ENCODE measurements around the gene ADCY2. TPM values are rescaled to one million over a fixed set of nuclear protein-coding genes. Genes with fewer than 3 reads are reported as not detected.

Gene ADCY2
- total RNA-seq, 2 experiments from 2014 or later = not detected

DNA sequence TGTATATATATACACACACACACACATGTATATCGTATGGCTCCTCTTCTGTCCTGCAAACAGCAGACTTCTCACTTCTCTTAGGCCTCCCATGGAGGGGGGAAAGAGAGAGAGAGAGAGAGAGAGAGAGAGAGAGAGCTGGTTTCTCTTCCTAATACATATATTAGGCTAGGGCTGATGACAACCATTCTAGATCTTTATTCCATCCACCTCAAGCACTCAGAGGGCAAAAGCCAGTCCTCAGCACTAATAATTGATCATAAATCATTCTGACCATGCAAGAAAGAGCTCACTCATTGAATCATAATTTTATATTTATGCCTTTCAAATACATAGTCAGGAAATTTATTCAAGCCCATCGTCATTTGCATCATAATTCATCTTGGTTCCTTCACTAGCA, 408.0 kb downstream of the ADCY2 start:
- CTCF ChIA-PET = interaction anchor here (1.0 kb wide), 1 partner anchor 48 kb away, joined by 3 read pairs; no protein-coding TSS in a partner anchor
- DNase-seq = no peak
- H3K4me1 Mint-ChIP-seq (ENCODE audit: low read depth) = no peaks in the 10 kb centered on the region
- H3K27me3 Mint-ChIP-seq (ENCODE audit: low read depth) = peaks cover 9% of the 10 kb centered on the region
- H3K36me3 Mint-ChIP-seq (ENCODE audit: low read depth) = no peaks in the 10 kb centered on the region
- intact Hi-C loops (cut with micrococcal nuclease) = no loop called here
- no peaks in the 10 kb centered on the region for H3K9me3 Mint-ChIP-seq
- H3K27ac Mint-ChIP-seq = no peak overlapping the region
- H3K4me3 Mint-ChIP-seq = no peak overlapping the region

DNA sequence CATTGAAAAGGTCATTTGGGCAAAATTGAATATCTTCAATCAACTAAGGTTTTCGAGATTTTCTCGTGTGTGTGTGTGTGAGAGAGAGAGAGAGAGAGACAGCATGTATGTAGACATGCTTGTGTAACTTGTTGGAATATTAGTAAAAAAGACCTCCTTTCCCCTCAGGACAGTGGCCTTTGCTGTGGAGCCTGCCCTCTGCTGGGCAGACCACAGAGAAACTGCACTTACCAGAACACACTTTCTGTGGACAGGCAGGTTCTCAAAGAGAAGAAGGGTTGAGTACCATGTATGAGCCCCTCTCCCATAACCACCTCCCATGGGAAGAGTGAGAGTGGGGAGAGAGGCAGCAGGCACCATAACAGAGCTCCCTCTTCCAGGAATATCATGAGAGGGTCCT, 409.4 kb downstream of the ADCY2 start:
- peaks cover 10% of the 10 kb centered on the region for H3K27me3 Mint-ChIP-seq (ENCODE audit: low read depth)
- H3K4me1 Mint-ChIP-seq (ENCODE audit: low read depth) = no peaks in the 10 kb centered on the region
- H3K9me3 Mint-ChIP-seq = no peaks in the 10 kb centered on the region
- intact Hi-C loops (cut with micrococcal nuclease) = no loop called here
- no peaks in the 10 kb centered on the region for H3K36me3 Mint-ChIP-seq (ENCODE audit: low read depth)
- no peak overlapping the region for H3K27ac Mint-ChIP-seq
- no peak for DNase-seq
- no peak overlapping the region for H3K4me3 Mint-ChIP-seq
- CTCF ChIA-PET = no interaction called here

DNA sequence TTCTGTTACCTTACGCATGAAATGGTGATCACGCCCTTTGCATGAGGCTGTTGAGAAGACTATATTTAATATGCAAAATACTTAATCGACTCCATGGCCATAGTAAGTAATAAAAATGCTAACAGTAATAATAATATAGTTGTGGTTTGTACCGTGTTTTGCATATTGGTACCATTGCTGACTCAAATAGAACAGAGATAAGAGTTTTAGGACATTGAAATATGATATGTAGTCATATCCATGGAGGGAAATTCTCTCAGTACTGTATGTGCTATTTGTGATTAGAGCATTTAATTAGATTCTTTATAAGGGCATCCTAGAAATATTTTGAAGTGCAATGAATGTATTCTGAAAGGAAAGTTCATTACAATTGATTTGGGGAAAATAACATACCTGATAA, 413.1 kb downstream of the ADCY2 start:
- no peaks in the 10 kb centered on the region for H3K4me1 Mint-ChIP-seq (ENCODE audit: low read depth)
- H3K36me3 Mint-ChIP-seq (ENCODE audit: low read depth) = no peaks in the 10 kb centered on the region
- CTCF ChIA-PET = no interaction called here
- H3K27ac Mint-ChIP-seq = no peak overlapping the region
- no peak overlapping the region for H3K4me3 Mint-ChIP-seq
- DNase-seq = no peak
- intact Hi-C loops (cut with micrococcal nuclease) = no loop called here
- H3K9me3 Mint-ChIP-seq = no peaks in the 10 kb centered on the region
- peaks cover 34% of the 10 kb centered on the region for H3K27me3 Mint-ChIP-seq (ENCODE audit: low read depth)

DNA sequence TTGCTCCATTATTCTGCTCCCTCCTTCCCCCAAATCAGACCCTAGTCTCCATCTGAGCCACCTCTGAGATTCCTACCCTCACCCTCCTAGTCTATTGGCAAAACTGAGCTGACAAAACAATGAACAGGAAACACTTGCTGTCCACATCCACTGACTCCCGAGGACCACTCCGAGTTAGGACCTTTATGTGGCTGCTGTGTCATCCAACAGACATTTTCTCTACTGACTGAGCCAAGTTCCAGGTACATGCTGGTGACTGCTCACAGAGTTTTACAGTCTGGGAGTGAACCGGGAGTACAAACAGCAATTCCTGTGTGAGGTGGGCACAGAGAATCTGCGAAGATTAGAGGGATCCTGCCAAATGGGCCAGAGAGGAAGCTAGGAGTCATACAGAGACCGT, 415.8 kb downstream of the ADCY2 start:
- Mint-ChIP-seq H3K9me3 (no peaks in the 10 kb centered on the region), H3K27ac (no peak overlapping the region), H3K27me3 (ENCODE audit: low read depth) (peaks cover 47% of the 10 kb centered on the region), H3K4me1 (ENCODE audit: low read depth) (peaks cover 4% of the 10 kb centered on the region), H3K36me3 (ENCODE audit: low read depth) (no peaks in the 10 kb centered on the region), H3K4me3 (no peak overlapping the region)
- no peak for DNase-seq
- intact Hi-C loops (cut with micrococcal nuclease) = no loop called here
- CTCF ChIA-PET = no interaction called here

DNA sequence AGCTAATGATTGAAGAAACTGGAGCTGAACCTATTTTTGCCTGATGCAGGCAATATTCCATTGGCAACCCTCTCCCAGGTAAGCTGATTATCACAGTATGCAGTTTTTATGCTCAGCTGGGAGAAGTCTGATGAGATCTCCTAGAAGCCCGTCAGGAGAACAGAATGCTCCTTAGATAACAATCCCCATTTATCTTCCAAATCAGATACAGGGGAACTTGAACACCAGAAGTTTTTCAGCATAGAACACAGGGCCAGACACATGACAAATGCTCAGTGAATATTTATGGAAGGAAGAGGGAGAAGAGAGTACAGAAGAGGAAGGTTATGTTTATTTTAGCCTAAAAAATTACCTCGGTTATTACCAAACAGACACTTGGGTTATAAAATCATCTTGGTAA, 417.1 kb downstream of the ADCY2 start:
- H3K4me1 Mint-ChIP-seq (ENCODE audit: low read depth) = peaks cover 4% of the 10 kb centered on the region
- no peak overlapping the region for H3K4me3 Mint-ChIP-seq
- no peak for DNase-seq
- H3K9me3 Mint-ChIP-seq = no peaks in the 10 kb centered on the region
- no peak overlapping the region for H3K27ac Mint-ChIP-seq
- H3K27me3 Mint-ChIP-seq (ENCODE audit: low read depth) = peaks cover 48% of the 10 kb centered on the region
- CTCF ChIA-PET = interaction anchor here (1.1 kb wide), 1 partner anchor 265 kb away, joined by 3 read pairs; no protein-coding TSS in a partner anchor
- H3K36me3 Mint-ChIP-seq (ENCODE audit: low read depth) = no peaks in the 10 kb centered on the region
- intact Hi-C loops (cut with micrococcal nuclease) = no loop called here

DNA sequence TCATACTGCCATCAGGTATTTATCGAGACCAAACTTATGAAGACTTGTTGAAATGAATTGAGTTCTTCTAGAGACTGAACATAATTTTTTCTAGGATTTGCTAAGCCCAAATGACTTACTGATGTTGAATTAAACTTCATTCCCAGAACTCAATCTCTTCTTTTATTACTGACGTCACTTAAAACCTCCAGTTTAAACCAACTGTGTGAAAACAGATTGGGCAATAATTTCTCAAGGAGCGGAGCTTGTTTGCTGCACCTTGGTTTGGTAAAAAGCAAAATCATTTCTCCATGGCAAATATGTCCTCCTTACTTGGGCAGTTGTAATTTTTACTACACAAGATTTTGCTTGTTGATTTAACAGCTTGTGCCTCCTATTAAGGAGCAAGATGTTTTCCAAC, 417.6 kb downstream of the ADCY2 start:
- CTCF ChIA-PET = interaction anchor here (0.6 to 1.1 kb wide), 4 partner anchors 21 to 1260 kb away, joined by 3 to 4 read pairs (median 3); no protein-coding TSS in a partner anchor
- intact Hi-C loops (cut with micrococcal nuclease) = no loop called here
- DNase-seq = no peak
- H3K36me3 Mint-ChIP-seq (ENCODE audit: low read depth) = no peaks in the 10 kb centered on the region
- H3K4me3 Mint-ChIP-seq = no peak overlapping the region
- no peaks in the 10 kb centered on the region for H3K9me3 Mint-ChIP-seq
- peaks cover 48% of the 10 kb centered on the region for H3K27me3 Mint-ChIP-seq (ENCODE audit: low read depth)
- H3K4me1 Mint-ChIP-seq (ENCODE audit: low read depth) = peaks cover 4% of the 10 kb centered on the region
- H3K27ac Mint-ChIP-seq = no peak overlapping the region

DNA sequence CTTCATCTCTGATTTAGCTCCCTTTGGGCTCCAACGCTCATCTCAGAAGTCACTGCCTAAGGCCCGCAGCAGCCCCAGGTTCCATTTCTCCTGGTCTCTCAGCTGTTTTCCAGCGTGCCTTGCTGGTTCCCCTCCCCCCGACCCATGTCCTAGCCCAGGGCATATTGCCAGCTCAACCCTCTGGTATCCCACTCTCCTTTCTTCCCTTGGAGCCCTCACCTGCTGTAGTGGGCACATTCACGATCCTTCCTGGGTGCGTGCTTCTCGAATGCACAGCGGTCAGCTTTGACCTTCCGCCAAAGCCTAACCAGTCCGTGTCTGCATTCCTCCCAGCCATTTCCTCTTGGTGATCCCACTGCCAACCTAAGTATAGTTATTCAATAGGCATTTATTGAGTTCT, 418.9 kb downstream of the ADCY2 start:
- no peaks in the 10 kb centered on the region for H3K9me3 Mint-ChIP-seq
- H3K4me3 Mint-ChIP-seq = no peak overlapping the region
- H3K27ac Mint-ChIP-seq = no peak overlapping the region
- DNase-seq = no peak
- H3K27me3 Mint-ChIP-seq (ENCODE audit: low read depth) = peaks cover 55% of the 10 kb centered on the region
- peaks cover 4% of the 10 kb centered on the region for H3K4me1 Mint-ChIP-seq (ENCODE audit: low read depth)
- intact Hi-C loops (cut with micrococcal nuclease) = loop anchor here (5.0 kb wide), 2 partner anchors 63 to 553 kb away; no protein-coding TSS in a partner anchor
- CTCF ChIA-PET = interaction anchor here (1.3 kb wide), 1 partner anchor 18 kb away, joined by 4 read pairs; no protein-coding TSS in a partner anchor
- H3K36me3 Mint-ChIP-seq (ENCODE audit: low read depth) = no peaks in the 10 kb centered on the region

DNA sequence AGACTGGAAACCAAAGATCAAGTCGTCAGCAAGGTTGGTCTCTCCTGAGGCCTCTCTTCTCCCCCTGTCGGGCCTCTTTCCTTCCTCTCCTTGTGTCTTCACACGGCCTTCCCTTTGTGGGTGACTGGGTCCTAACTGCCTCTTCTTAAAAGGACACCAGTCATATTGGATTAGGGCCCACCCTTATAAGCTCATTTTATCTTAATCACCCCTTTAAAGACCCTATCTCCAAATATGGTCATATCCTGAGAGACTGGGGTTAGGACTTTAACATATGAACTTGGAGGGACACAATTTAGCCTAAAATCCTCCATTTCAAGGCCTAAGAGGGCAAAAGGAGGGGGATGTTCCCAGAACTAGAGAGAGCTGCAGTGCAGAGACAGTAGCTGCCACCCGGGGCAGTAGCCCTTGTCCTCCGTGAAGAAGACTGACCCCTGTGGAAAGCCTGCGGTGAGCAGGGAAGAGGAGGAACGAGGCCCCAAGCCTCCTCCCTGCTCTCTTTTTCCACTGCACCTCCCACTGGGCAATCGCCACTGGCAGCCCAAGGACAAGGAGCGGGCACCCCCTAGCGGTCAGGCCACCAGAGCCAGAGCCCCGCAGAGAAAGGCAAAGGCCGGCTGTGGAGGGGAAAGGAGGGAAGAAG, 420.1 kb downstream of the ADCY2 start:
- Mint-ChIP-seq H3K4me1 (ENCODE audit: low read depth) (peaks cover 4% of the 10 kb centered on the region), H3K36me3 (ENCODE audit: low read depth) (no peaks in the 10 kb centered on the region), H3K27me3 (ENCODE audit: low read depth) (peaks cover 49% of the 10 kb centered on the region), H3K4me3 (no peak overlapping the region), H3K27ac (no peak overlapping the region), H3K9me3 (no peaks in the 10 kb centered on the region)
- DNase-seq = peak; percentile 75
- CTCF ChIA-PET = interaction anchor here (0.6 to 1.3 kb wide), 3 partner anchors 19 to 256 kb away, joined by 3 to 4 read pairs (median 3); no protein-coding TSS in a partner anchor
- intact Hi-C loops (cut with micrococcal nuclease) = loop anchor here (1.0 to 5.0 kb wide), 3 partner anchors 64 to 1051 kb away; no protein-coding TSS in a partner anchor

DNA sequence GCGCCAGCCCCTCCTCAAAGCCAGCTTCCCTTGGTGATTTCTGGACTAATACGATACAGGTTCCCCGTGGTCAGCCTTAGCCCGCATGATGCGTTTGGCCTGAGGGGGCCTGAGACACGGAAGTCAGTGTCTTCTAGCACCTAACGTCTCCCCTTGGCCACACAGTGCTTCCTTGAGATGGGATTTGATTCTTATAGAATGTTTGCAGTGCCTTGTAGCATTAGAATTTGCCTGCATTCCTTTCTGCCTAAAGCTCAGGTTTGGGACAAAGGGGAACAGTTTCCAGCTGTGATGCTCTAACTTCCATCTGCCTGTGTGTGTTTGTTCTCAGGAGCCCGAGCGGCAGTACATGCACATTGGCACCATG, 420.6 kb downstream of the ADCY2 start:
- no peak for DNase-seq
- intact Hi-C loops (cut with micrococcal nuclease) = loop anchor here (1.0 to 5.0 kb wide), 3 partner anchors 64 to 1051 kb away; no protein-coding TSS in a partner anchor
- CTCF ChIA-PET = interaction anchor here (0.6 to 1.2 kb wide), 5 partner anchors 11 to 256 kb away, joined by 3 to 4 read pairs (median 3); no protein-coding TSS in a partner anchor
- Mint-ChIP-seq H3K36me3 (ENCODE audit: low read depth) (no peaks in the 10 kb centered on the region), H3K27ac (no peak overlapping the region), H3K9me3 (no peaks in the 10 kb centered on the region), H3K4me3 (no peak overlapping the region), H3K27me3 (ENCODE audit: low read depth) (peaks cover 50% of the 10 kb centered on the region), H3K4me1 (ENCODE audit: low read depth) (peaks cover 4% of the 10 kb centered on the region)

DNA sequence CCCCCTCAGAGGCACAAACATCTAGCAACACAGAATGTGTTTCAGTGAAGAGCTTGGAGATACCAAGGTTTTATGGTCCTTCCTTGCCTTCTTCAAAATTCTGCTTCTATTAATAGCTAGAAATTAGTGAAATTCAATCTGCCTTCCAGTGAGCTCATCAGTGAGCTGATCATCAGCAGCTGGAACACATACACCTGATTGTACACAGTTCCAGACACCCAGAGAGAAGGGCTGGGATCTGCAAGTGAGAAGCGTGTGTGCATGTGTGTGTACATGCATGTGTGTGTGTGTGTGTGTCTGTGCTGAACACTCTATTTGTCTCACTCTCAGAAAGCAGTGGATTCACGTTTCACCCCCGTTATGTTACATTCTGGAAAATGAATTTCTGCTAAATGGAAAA, 426.5 kb downstream of the ADCY2 start:
- H3K4me3 Mint-ChIP-seq = no peak overlapping the region
- H3K4me1 Mint-ChIP-seq (ENCODE audit: low read depth) = no peaks in the 10 kb centered on the region
- no peaks in the 10 kb centered on the region for H3K9me3 Mint-ChIP-seq
- intact Hi-C loops (cut with micrococcal nuclease) = no loop called here
- H3K36me3 Mint-ChIP-seq (ENCODE audit: low read depth) = no peaks in the 10 kb centered on the region
- peaks cover 29% of the 10 kb centered on the region for H3K27me3 Mint-ChIP-seq (ENCODE audit: low read depth)
- no peak overlapping the region for H3K27ac Mint-ChIP-seq
- no peak for DNase-seq
- CTCF ChIA-PET = no interaction called here

DNA sequence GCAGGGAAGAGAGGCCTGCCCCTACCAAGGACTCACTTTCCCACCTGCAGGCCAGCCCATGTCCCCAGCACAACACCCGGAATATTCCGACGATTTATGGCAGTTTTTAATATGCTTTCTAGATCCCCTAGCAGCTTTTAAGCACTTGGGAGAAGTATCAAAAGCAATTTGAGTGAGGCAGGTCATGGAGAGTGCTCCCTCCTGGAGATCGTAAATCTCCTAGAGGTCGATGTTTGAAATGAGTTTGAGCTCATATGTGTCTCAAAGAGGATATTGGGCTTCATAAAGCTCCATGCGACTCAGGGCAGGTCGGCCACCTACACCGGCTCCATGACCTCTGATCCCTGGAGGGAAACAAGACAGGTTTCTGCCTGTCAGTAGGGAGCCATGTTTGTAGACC, 427.7 kb downstream of the ADCY2 start:
- intact Hi-C loops (cut with micrococcal nuclease) = no loop called here
- H3K27ac Mint-ChIP-seq = no peak overlapping the region
- no peak for DNase-seq

DNA sequence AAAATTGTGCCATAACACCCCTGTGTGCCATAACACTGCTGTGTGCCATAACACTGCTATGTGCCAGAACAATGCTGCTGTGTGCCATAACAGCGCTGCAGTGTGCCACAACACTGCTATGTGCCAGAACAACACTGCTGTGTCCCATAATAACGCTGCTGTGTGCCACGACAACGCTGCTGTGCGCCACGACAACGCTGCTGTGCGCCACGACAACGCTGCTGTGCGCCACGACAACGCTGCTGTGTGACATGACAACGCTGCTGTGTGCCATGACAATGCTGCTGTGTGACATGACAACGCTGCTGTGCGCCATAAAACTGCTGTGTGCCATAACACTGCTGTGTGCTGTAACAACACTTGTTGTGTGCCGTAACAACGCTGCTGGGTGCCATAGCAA, 429.1 kb downstream of the ADCY2 start:
- no peak overlapping the region for H3K4me3 Mint-ChIP-seq
- no peak for DNase-seq
- H3K27me3 Mint-ChIP-seq (ENCODE audit: low read depth) = peaks cover 22% of the 10 kb centered on the region
- no peaks in the 10 kb centered on the region for H3K4me1 Mint-ChIP-seq (ENCODE audit: low read depth)
- intact Hi-C loops (cut with micrococcal nuclease) = no loop called here
- CTCF ChIA-PET = no interaction called here
- no peaks in the 10 kb centered on the region for H3K9me3 Mint-ChIP-seq
- H3K27ac Mint-ChIP-seq = no peak overlapping the region
- no peaks in the 10 kb centered on the region for H3K36me3 Mint-ChIP-seq (ENCODE audit: low read depth)

More for the DNA sequence above, 427.7 kb downstream of the ADCY2 start:
- H3K36me3 Mint-ChIP-seq (ENCODE audit: low read depth) = no peaks in the 10 kb centered on the region
- CTCF ChIA-PET = no interaction called here
- no peaks in the 10 kb centered on the region for H3K9me3 Mint-ChIP-seq
- H3K27me3 Mint-ChIP-seq (ENCODE audit: low read depth) = peaks cover 29% of the 10 kb centered on the region
- no peaks in the 10 kb centered on the region for H3K4me1 Mint-ChIP-seq (ENCODE audit: low read depth)
- no peak overlapping the region for H3K4me3 Mint-ChIP-seq

DNA sequence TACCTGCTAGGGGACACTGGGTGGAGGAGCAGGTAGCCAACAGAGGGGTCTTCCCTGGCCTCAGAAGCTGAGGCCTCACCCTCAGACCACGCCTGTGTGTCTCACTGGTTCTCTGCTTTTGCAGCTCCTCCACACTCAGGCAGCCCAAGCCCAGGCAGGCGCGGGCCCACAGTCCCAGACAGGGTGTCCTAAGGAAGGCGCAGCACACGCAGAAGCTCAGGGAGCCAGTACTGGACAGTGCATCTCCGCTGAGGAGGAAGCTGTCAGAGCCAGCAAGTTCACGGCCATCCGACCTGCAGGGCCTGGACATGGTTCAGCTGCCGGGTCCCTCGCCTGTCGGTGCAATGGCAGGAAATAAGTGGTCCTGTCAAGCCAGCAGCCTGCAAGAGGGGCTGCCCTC, 429.7 kb downstream of the ADCY2 start:
- CTCF ChIA-PET = no interaction called here
- intact Hi-C loops (cut with micrococcal nuclease) = no loop called here
- H3K27me3 Mint-ChIP-seq (ENCODE audit: low read depth) = peaks cover 22% of the 10 kb centered on the region
- H3K4me3 Mint-ChIP-seq = no peak overlapping the region
- H3K27ac Mint-ChIP-seq = no peak overlapping the region
- DNase-seq = no peak
- H3K4me1 Mint-ChIP-seq (ENCODE audit: low read depth) = no peaks in the 10 kb centered on the region
- H3K36me3 Mint-ChIP-seq (ENCODE audit: low read depth) = no peaks in the 10 kb centered on the region
- no peaks in the 10 kb centered on the region for H3K9me3 Mint-ChIP-seq
